Suprapubic skin (tissue), 3 donors: ENCODE measurements around the gene SLC34A3.

Source experiments
- CTCF ChIP-seq, 2 donors: fragments of 200-600 bp in 1 of 2; fragments of 450-650 bp in 1 of 2; sonication (generic) in 1 of 2; IDR thresholded peaks; one replicate each; pipeline ENCODE4 v1.5.1; 2016 to 2019; ENCODE audit warnings: antibody characterized with exemption in 2 of 2, mild to moderate bottlenecking in 1 of 2, moderate library complexity in 1 of 2
- POLR2A ChIP-seq, 2 donors: fragments of 450-650 bp; IDR thresholded peaks; one replicate each; pipeline ENCODE4 v1.6.1; 2017; ENCODE audit warnings: antibody characterized with exemption in 2 of 2, mild to moderate bottlenecking in 2 of 2, moderate library complexity in 2 of 2

- TF ChIP-seq POLR2A (IDR thresholded peaks at IDR 0.05): no peak
- TF ChIP-seq CTCF (IDR thresholded peaks at IDR 0.05): no peak
Measured at GRCh38 chr9:137266585-137267453, 36.1 kb downstream of the SLC34A3 start.
